NCI-H2227 (cell line): ENCODE results near the gene HS3ST6.
"Not testable (repeated sequence)": the region's sequence is repeated elsewhere in the genome, so short reads cannot be mapped to it uniquely, and the experiment has no call there.

Source experiments
- DNase-seq: peaks from one replicate; lab custom pipeline; 2025; ENCODE audit not compliant: unreplicated experiment; lab: John Stamatoyannopoulos, UW

Gene HS3ST6

GRCh38 chr16:1918351-1919326 is at the start of gene HS3ST6:
Gene HS3ST6 (minus strand): TSS chr16:1918415. CDS start chr16:1918323, 92 bp downstream.
- DNase-seq = peak; percentile 47

- no peak for DNase-seq
Observed at GRCh38 chr16:1966460-1966859, 48.2 kb upstream of the HS3ST6 start, which contains the start of gene RNF151. Gene RNF151 (plus strand): TSS chr16:1966856. CDS start chr16:1966882, 26 bp downstream.

- DNase-seq = peak; percentile 31
Observed at GRCh38 chr16:1965396-1966001, 47.3 kb upstream of the HS3ST6 start.

- DNase-seq = peak; percentile 99
Observed at GRCh38 chr16:1964506-1965395, 46.5 kb upstream of the HS3ST6 start, which contains the start of gene RPS2. Gene RPS2 (minus strand): TSS chr16:1964826. CDS start chr16:1964625, 201 bp downstream.

GRCh38 chr16:1963806-1964505 is 45.7 kb upstream of the HS3ST6 start:
- DNase-seq = peak; percentile 53

- DNase-seq = not testable (repeated sequence)
Observed at GRCh38 chr16:1962161-1963153, 44.2 kb upstream of the HS3ST6 start.

- no peak for DNase-seq
Observed at GRCh38 chr16:1961651-1962067, 43.4 kb upstream of the HS3ST6 start.

- peak; percentile 52 for DNase-seq
Observed at GRCh38 chr16:1960665-1961630, 42.7 kb upstream of the HS3ST6 start.

GRCh38 chr16:1959269-1960039 is 41.2 kb upstream of the HS3ST6 start, which contains the start of gene NDUFB10:
Gene NDUFB10 (plus strand): TSS chr16:1959538. CDS start chr16:1959625, 87 bp downstream.
- DNase-seq = peak; percentile 92

- DNase-seq = no peak
Observed at GRCh38 chr16:1958715-1959268, 40.6 kb upstream of the HS3ST6 start.

GRCh38 chr16:1958143-1958491 is 39.9 kb upstream of the HS3ST6 start:
- DNase-seq = not testable (repeated sequence)

GRCh38 chr16:1957434-1958142 is 39.4 kb upstream of the HS3ST6 start:
- not testable (repeated sequence) for DNase-seq

- no peak for DNase-seq
Observed at GRCh38 chr16:1953734-1954133, 35.5 kb upstream of the HS3ST6 start.

- DNase-seq = no peak
Observed at GRCh38 chr16:1950559-1950958, 32.3 kb upstream of the HS3ST6 start.

GRCh38 chr16:1950047-1950446 is 31.8 kb upstream of the HS3ST6 start:
- no peak for DNase-seq

GRCh38 chr16:1949507-1949906 is 31.3 kb upstream of the HS3ST6 start:
- DNase-seq = no peak
